HG03045 (cell line): ENCODE measurements around the gene ELOVL2.
"Not testable (repeated sequence)": the region's sequence is repeated elsewhere in the genome, so short reads cannot be mapped to it uniquely, and the experiment has no call there.

ENCODE experiments used
- ATAC-seq: cut with Tn5 transposase; IDR thresholded peaks from one replicate; pipeline ENCODE4 v1.9.1; 2021; ENCODE audit warnings: mild to moderate bottlenecking, moderate library complexity; ENCODE audit not compliant: unreplicated experiment

The ELOVL2 gene

GRCh38 chr6:10989587-10989986, 54.5 kb downstream of the ELOVL2 start:
- no peak for ATAC-seq

GRCh38 chr6:10984959-10985358, 59.1 kb downstream of the ELOVL2 start:
- not testable (repeated sequence) for ATAC-seq

GRCh38 chr6:10981409-10981808, 62.7 kb downstream of the ELOVL2 start:
- ATAC-seq, result no peak

- ATAC-seq, result no peak
Measured at GRCh38 chr6:10979603-10980002, 64.5 kb downstream of the ELOVL2 start.

- ATAC-seq, result no peak
Measured at GRCh38 chr6:10977231-10977968, 66.7 kb downstream of the ELOVL2 start.

GRCh38 chr6:10976571-10976970, 67.5 kb downstream of the ELOVL2 start:
- ATAC-seq, result no peak

- no peak for ATAC-seq
Measured at GRCh38 chr6:10972196-10972595, 71.9 kb downstream of the ELOVL2 start.

GRCh38 chr6:10970731-10971130, 73.4 kb downstream of the ELOVL2 start:
- no peak for ATAC-seq

GRCh38 chr6:10968776-10969175, 75.3 kb downstream of the ELOVL2 start:
- ATAC-seq, result no peak

GRCh38 chr6:10964684-10965083, 79.4 kb downstream of the ELOVL2 start:
- peak; percentile 78 for ATAC-seq

- ATAC-seq, result no peak
Measured at GRCh38 chr6:10963113-10963512, 81.0 kb downstream of the ELOVL2 start.

- peak; percentile 69 for ATAC-seq
Measured at GRCh38 chr6:10962673-10963072, 81.4 kb downstream of the ELOVL2 start.

GRCh38 chr6:10961837-10962236, 82.3 kb downstream of the ELOVL2 start:
- ATAC-seq, result no peak

GRCh38 chr6:10960171-10960570, 83.9 kb downstream of the ELOVL2 start:
- ATAC-seq, result no peak

- no peak for ATAC-seq
Measured at GRCh38 chr6:10957414-10957886, 86.7 kb downstream of the ELOVL2 start.

- ATAC-seq, result no peak
Measured at GRCh38 chr6:10956776-10957175, 87.3 kb downstream of the ELOVL2 start.

GRCh38 chr6:10954590-10955010, 89.5 kb downstream of the ELOVL2 start:
- peak; percentile 77 for ATAC-seq

GRCh38 chr6:10951675-10952282, 92.3 kb downstream of the ELOVL2 start:
- no peak for ATAC-seq

GRCh38 chr6:10949579-10950490, 94.3 kb downstream of the ELOVL2 start:
- ATAC-seq, result no peak

- no peak for ATAC-seq
Measured at GRCh38 chr6:10947966-10948365, 96.1 kb downstream of the ELOVL2 start.

- no peak for ATAC-seq
Measured at GRCh38 chr6:10945845-10946244, 98.3 kb downstream of the ELOVL2 start.
